Subcutaneous abdominal adipose tissue (tissue), 5 donors: ENCODE measurements around the gene SPATA46.

Experiments
- H3K27ac ChIP-seq: one replicate; pipeline ENCODE4 v1.7.0; 2013; ENCODE audit warnings: low read depth, mild to moderate bottlenecking, inconsistent platforms, low read length, moderate library complexity
- H3K27me3 ChIP-seq, 5 donors: one replicate each; pipeline ENCODE4 v1.7.0; 2013; ENCODE audit warnings: low read length in 5 of 5, inconsistent platforms in 1 of 5; ENCODE audit not compliant: control insufficient read depth in 5 of 5, insufficient read depth in 4 of 5
- H3K36me3 ChIP-seq, 5 donors: one replicate each; pipeline ENCODE4 v1.7.0; 2013; ENCODE audit warnings: low read length in 5 of 5; ENCODE audit not compliant: control insufficient read depth in 5 of 5, insufficient read depth in 5 of 5
- H3K4me1 ChIP-seq, 5 donors: one replicate each; pipeline ENCODE4 v1.7.0; 2013; ENCODE audit warnings: low read length in 5 of 5, mild to moderate bottlenecking in 3 of 5, moderate library complexity in 1 of 5; ENCODE audit not compliant: control insufficient read depth in 5 of 5, insufficient read depth in 5 of 5
- H3K4me3 ChIP-seq, 5 donors: one replicate each; pipeline ENCODE4 v1.7.0; 2013; ENCODE audit warnings: low read length in 5 of 5, low read depth in 1 of 5
- H3K9ac ChIP-seq, 5 donors: one replicate each; pipeline ENCODE4 v1.7.0; 2013; ENCODE audit warnings: low read length in 5 of 5, mild to moderate bottlenecking in 4 of 5, moderate library complexity in 3 of 5
- H3K9me3 ChIP-seq, 5 donors: one replicate each; pipeline ENCODE4 v1.7.0; 2013; ENCODE audit warnings: low read length in 5 of 5; ENCODE audit not compliant: control insufficient read depth in 5 of 5
- donor health status: healthy.
- donor health status: healthy.
- donor health status: healthy.
- donor health status: healthy.
- donor health status: healthy.

SPATA46 gene

DNA sequence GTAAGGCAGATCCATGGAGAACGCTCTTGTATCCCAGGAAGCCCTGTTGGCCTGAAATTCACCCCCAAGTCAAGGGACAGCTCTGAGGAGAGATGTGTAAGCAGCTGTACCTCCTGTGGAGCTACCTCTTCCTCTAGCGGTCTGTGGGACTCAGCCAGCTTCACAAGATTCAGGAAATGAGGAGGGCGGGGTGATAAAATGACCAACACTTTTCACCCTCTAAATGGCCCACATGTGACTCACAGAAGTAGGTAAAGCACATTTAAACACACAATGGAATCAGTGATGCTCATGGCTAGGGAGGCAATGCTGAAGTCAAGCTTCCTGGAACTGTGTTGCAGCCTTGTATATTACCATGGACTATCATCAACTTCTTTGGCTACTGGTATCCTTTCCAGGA, 35.3 kb upstream of the SPATA46 start, which contains the start of gene SH2D1B:
SH2D1B (minus strand) TSS at position 135 of the 400 bp plus-strand sequence; CDS start at position 15, 120 bp downstream.
- Histone ChIP-seq H3K27me3 (no peaks in the 10 kb centered on the region), H3K4me3 (no peak within 1 kb of the TSS), H3K9me3 (peaks cover 0 to 3% (median 0%) of the 10 kb centered on the region in 5 donors), H3K27ac (no peak within 1 kb of the TSS), H3K9ac (no peak within 1 kb of the TSS), H3K36me3 (no peaks in the 10 kb centered on the region), H3K4me1 (peaks cover 0 to 5% (median 0%) of the 10 kb centered on the region in 5 donors)

DNA sequence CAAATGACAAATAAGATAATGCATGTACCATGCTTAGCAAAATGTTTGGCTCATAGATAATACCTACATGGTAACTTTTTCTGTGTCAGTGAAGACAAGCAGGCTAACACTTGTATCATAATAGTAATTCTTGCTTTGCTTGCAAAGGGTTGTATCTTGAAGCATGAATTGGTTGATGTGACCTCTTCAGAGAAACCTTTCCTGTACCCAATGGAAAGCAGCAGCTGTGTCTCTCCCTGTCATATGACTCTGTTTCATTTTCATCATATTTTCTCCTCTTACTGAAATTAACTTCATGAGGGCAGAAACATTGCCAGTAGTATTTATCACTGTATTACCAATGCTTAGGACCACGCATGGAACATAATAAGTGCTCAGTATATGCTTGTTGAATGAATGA, 30.9 kb upstream of the SPATA46 start:
- Histone ChIP-seq H3K4me1 (peaks cover 0 to 9% (median 3%) of the 10 kb centered on the region in 5 donors), H3K9me3 (no peaks in the 10 kb centered on the region), H3K27ac (no peak overlapping the region), H3K27me3 (no peaks in the 10 kb centered on the region), H3K4me3 (no peak overlapping the region), H3K9ac (no peak overlapping the region), H3K36me3 (no peaks in the 10 kb centered on the region)

DNA sequence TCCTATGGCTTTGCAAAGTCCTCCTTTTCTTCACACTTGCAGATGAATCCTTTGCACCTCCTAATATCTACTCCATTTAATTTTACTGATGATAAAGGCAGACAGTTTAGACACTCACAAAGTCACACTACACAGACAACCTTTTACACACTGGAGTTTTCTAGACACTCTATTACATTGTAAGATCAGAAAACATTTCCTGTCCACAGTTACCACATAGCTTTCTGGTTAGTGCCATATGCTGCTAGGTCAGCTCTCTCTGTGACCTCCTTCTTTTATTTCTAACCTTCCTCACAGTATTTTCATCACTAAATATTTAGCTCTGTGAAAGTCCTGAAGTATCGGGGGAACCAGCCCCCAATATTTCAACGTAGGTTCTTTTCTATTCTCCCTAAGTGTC, 30.2 kb upstream of the SPATA46 start:
- no peak overlapping the region for H3K9ac ChIP-seq
- no peaks in the 10 kb centered on the region for H3K36me3 ChIP-seq
- no peaks in the 10 kb centered on the region for H3K27me3 ChIP-seq
- no peak overlapping the region for H3K27ac ChIP-seq
- H3K9me3 ChIP-seq = no peaks in the 10 kb centered on the region
- H3K4me1 ChIP-seq = peaks cover 0 to 9% (median 3%) of the 10 kb centered on the region in 5 donors
- H3K4me3 ChIP-seq = no peak overlapping the region

DNA sequence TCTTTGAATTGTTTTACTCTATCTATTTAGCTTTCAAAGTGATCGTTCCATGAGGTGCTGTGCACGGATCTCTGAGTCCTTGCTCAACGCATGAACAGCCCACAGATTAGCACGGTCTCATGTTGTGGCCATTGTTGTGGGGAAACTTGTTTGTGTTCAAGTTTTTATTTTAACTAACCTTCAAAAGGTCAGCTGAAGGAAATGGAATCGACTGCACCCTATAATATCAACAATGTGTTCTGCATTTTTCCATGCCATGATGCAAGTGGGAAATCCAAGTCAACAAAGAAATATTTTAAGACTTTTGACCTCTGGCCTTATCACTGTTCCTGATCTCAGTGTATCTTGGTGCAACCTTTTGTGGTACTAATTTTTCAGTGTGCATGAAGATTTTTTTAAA, 29.1 kb upstream of the SPATA46 start:
- no peak overlapping the region for H3K9ac ChIP-seq
- no peaks in the 10 kb centered on the region for H3K27me3 ChIP-seq
- no peaks in the 10 kb centered on the region for H3K36me3 ChIP-seq
- no peaks in the 10 kb centered on the region for H3K9me3 ChIP-seq
- H3K4me3 ChIP-seq = no peak overlapping the region
- H3K27ac ChIP-seq = no peak overlapping the region
- peaks cover 0 to 9% (median 3%) of the 10 kb centered on the region in 5 donors for H3K4me1 ChIP-seq

DNA sequence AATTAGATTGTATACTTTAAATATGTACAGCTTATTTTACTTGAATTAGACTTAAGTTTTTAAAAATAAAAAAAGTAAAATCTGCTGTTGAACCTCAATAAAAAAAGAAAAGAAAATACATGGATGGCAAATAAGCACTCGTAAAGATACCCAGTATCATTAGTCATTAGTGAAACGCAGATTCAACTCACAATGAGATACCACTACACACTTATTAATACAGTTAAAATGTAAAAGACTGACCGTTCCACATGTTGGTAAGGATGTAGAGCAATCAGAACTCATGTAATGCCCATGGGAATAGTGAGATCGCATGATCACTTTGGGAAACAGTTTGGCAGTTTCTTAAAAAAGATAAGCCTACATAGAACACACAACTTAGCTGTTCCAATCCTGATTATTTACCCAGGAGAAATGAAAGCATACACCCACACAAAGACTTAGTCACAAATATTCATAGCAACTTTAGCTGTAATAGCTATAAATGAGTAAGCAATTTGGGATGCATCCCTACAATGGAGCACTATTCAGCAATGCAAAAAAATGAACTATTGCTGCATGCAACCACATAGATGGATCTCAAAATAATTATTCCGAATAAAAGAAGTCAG, 28.0 kb upstream of the SPATA46 start:
- H3K9me3 ChIP-seq = no peaks in the 10 kb centered on the region
- no peaks in the 10 kb centered on the region for H3K36me3 ChIP-seq
- no peak overlapping the region for H3K9ac ChIP-seq
- peaks cover 0 to 9% (median 3%) of the 10 kb centered on the region in 5 donors for H3K4me1 ChIP-seq
- H3K27me3 ChIP-seq = no peaks in the 10 kb centered on the region
- H3K27ac ChIP-seq = no peak overlapping the region
- H3K4me3 ChIP-seq = no peak overlapping the region

DNA sequence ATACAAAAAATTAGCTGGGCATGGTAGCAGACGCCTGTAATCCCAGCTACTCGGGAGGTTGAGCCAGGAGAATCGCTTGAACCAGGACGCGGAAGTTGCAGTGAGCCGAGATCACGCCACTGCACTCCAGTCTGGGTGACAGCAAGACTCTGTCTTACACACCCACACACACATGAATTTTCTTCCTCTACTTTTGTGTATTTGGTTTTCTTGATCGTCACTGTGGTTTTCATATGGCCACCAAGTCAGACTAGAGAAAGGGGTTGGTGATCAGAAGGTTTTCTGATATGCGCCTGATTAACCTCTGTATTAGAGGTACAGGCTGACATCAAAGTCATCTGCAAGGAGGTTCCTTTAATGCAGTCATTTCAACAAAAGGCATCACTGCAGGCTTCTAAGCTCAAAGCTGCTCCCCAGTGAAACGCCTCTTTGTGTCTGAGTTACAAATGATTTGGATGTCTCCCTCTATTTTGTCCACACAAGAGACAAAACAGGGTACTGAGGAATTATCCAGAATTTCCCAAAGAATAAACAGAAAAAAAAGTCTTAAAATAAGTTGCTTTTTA, 24.2 kb upstream of the SPATA46 start:
- no peak overlapping the region for H3K4me3 ChIP-seq
- H3K27me3 ChIP-seq = no peaks in the 10 kb centered on the region
- H3K27ac ChIP-seq = no peak overlapping the region
- no peaks in the 10 kb centered on the region for H3K36me3 ChIP-seq
- no peak overlapping the region for H3K9ac ChIP-seq
- no peaks in the 10 kb centered on the region for H3K9me3 ChIP-seq
- peaks cover 0 to 28% (median 27%) of the 10 kb centered on the region in 5 donors for H3K4me1 ChIP-seq

DNA sequence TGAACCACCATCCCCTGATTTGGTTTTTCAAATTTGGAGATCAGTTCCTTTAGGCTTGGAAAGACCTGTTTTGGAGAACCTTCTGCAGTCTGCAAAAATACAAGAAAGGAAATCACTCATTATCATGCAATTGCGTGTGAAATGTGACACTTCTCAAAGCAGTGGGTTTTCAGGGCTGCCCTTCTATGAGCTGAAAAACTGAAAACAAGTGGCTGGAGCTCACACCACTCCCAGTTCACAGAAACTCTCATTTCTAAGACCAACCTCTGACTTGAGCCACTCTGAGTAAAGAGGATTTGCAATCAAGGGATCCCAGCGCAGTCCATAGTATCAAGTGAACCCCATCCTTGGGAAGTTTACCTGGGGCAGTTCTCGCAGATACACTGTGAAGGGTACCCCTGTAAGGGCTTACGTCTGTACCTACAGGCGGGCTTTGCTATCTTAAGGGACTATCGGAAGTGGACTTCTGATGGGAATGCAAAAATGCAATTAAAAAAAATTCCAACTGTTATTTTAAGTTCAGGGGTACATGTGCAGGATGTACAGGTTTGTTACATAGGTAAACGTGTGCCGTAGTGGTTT, 22.4 kb upstream of the SPATA46 start:
- Histone ChIP-seq H3K4me1 (peaks cover 0 to 28% (median 24%) of the 10 kb centered on the region in 5 donors), H3K36me3 (no peaks in the 10 kb centered on the region), H3K27ac (peak overlapping the region; percentile 54), H3K27me3 (no peaks in the 10 kb centered on the region), H3K9ac (no peak overlapping the region), H3K9me3 (no peaks in the 10 kb centered on the region), H3K4me3 (no peak overlapping the region)

DNA sequence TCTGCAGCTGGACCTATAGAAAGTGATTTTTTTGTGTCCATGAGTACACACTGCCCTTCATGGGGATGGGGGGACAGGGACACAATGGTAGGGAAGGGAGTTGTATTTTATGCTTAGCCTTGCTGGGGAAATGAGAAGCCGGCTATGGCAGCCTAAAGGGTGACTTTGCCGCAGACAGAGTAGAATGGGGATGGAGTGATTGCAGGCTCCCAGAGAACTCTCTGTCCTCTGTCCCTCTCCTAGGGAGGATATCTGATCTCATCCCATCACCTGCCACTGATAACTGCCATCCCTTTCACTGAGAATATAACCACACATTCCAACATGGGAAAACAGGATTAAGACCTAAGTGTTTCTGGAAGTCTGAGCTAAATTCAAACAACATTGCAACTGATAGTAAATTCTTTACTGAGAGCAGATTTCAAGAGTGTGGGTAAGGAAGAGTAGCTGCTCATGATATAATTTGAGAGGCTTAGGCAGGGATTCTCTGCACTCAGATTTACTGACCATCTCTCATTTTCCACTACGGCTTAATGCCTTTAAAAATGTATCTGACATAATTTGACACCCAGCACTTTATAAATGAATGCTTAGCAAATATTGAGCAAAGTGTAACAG, 21.4 kb upstream of the SPATA46 start:
- Histone ChIP-seq H3K27me3 (no peaks in the 10 kb centered on the region), H3K9ac (no peak overlapping the region), H3K4me3 (no peak overlapping the region), H3K27ac (peak overlapping the region; percentile 54), H3K36me3 (no peaks in the 10 kb centered on the region), H3K9me3 (no peaks in the 10 kb centered on the region), H3K4me1 (peaks cover 0 to 28% (median 24%) of the 10 kb centered on the region in 5 donors)

DNA sequence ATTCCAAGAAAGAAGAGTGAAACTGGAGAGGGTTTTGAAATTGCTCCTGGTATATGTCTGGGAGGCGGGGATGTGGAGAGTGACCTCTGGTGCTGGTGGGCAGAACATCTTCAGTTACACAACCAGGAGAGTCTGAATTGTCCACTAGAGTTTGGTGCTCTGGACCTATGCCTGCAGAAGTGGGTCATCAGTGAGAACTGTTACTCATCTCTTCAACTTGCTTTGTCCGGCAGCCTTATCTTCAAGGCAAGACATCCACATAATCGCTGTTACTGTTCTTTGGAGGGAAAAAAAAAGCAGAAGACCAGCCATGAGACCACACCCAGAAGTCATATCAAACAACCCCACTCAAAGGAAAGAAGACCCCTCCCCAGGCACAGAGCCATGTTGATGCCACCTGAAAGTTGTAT, 20.4 kb upstream of the SPATA46 start:
- no peaks in the 10 kb centered on the region for H3K36me3 ChIP-seq
- peak overlapping the region; percentile 66 for H3K27ac ChIP-seq
- H3K4me1 ChIP-seq = peaks cover 0 to 28% (median 24%) of the 10 kb centered on the region in 5 donors
- no peaks in the 10 kb centered on the region for H3K27me3 ChIP-seq
- H3K9me3 ChIP-seq = no peaks in the 10 kb centered on the region
- peak overlapping the region in 1 of 5 donors; percentile 35 for H3K4me3 ChIP-seq
- peak overlapping the region in 1 of 5 donors; percentile 25 for H3K9ac ChIP-seq
